PC-3 (cell line): Measurements from ENCODE around the gene NTN4. TPM values are rescaled to one million over a fixed set of nuclear protein-coding genes. Genes with fewer than 3 reads are reported as not detected.
A peak's percentile ranks its signal among the peaks of the same experiment; 100 is the strongest.
"Not testable (repeated sequence)": the region's sequence is repeated elsewhere in the genome, so short reads cannot be mapped to it uniquely, and the experiment has no call there.

Source experiments
- ATAC-seq: fragments of 200-7000 bp; cut with Tn5 transposase; 2 replicates; pipeline ENCODE4 v1.9.1; 2020; ENCODE audit warnings: mild to moderate bottlenecking, moderate library complexity
- BruUV-seq: library from RNA; stranded (reverse); fragments of 400-500 nt; replicated peaks from 2 replicates; lab custom pipeline; 2021; lab: Mats Ljungman, UMichigan
- CTCF ChIA-PET: fragments of 300-600 bp; sonication (Branson Sonifier 250); formaldehyde crosslinking; loops from one replicate; lab custom pipeline; 2022; ENCODE audit warnings: antibody characterized with exemption; lab: Charles Lee
- POLR2A ChIA-PET: fragments of 300-600 bp; sonication (Branson Sonifier 250); formaldehyde crosslinking; loops from one replicate; lab custom pipeline; 2022; ENCODE audit warnings: antibody characterized with exemption; ENCODE audit not compliant: unreplicated experiment; lab: Charles Lee
- DNase-seq: peaks from one replicate; pipeline ENCODE4 v3.0.0-alpha.2; 2015
- H2AFZ ChIP-seq: fragments of 300-600 bp; sonication (generic); 2 replicates; pipeline ENCODE4 v1.6.0; 2016; ENCODE audit warnings: antibody characterized with exemption, low read length
- H3F3A ChIP-seq: fragments of 300-600 bp; sonication (generic); one replicate; pipeline ENCODE4 v1.6.0; 2017; ENCODE audit warnings: antibody characterized with exemption, low read length, control low read depth, mild to moderate bottlenecking; ENCODE audit not compliant: unreplicated experiment
- H3K27ac ChIP-seq: fragments of 300-600 bp; sonication (generic); 2 replicates; pipeline ENCODE4 v1.5.1; 2016; ENCODE audit warnings: mild to moderate bottlenecking, low read length
- H3K27me3 ChIP-seq: fragments of 300-600 bp; sonication (generic); 2 replicates; pipeline ENCODE4 v1.6.1; 2016; ENCODE audit warnings: low read length, mixed read lengths
- H3K36me3 ChIP-seq: fragments of 300-600 bp; sonication (generic); 2 replicates; pipeline ENCODE4 v1.6.1; 2016; ENCODE audit warnings: low read depth, mixed run types, low read length, mixed read lengths
- H3K4me1 ChIP-seq: fragments of 300-600 bp; sonication (generic); 2 replicates; pipeline ENCODE4 v1.5.1; 2016; ENCODE audit warnings: low read length; ENCODE audit not compliant: insufficient read depth
- H3K4me2 ChIP-seq: fragments of 300-600 bp; sonication (generic); 2 replicates; pipeline ENCODE4 v1.6.0; 2016; ENCODE audit warnings: low read length
- H3K4me3 ChIP-seq: fragments of 300-600 bp; sonication (generic); 2 replicates; pipeline ENCODE4 v1.5.1; 2016; ENCODE audit warnings: mild to moderate bottlenecking, low read length, mixed read lengths
- H3K79me2 ChIP-seq: fragments of 300-600 bp; sonication (generic); 2 replicates; pipeline ENCODE4 v1.6.1; 2017; ENCODE audit warnings: low read length, mixed read lengths
- H3K9ac ChIP-seq: fragments of 300-600 bp; sonication (generic); 2 replicates; pipeline ENCODE4 v1.6.0; 2016; ENCODE audit warnings: mild to moderate bottlenecking, low read length
- H3K9me2 ChIP-seq: fragments of 300-600 bp; sonication (generic); replicated peaks from 2 replicates; pipeline ENCODE4 v1.6.1; 2016; ENCODE audit warnings: mixed run types, low read length, mixed read lengths
- H3K9me3 ChIP-seq: fragments of 300-600 bp; sonication (generic); 2 replicates; pipeline ENCODE4 v1.6.1; 2016; ENCODE audit warnings: low read length, mixed read lengths
- H4K20me1 ChIP-seq: fragments of 300-600 bp; sonication (generic); 2 replicates; pipeline ENCODE4 v1.6.1; 2016; ENCODE audit warnings: low read length, mixed read lengths
- EZH2 ChIP-seq: fragments of 300-600 bp; sonication (generic); IDR thresholded peaks from one replicate; pipeline ENCODE4 v1.6.1; 2017; ENCODE audit warnings: antibody characterized with exemption, mild to moderate bottlenecking, low read length; ENCODE audit not compliant: unreplicated experiment
- EZH2phosphoT487 ChIP-seq: fragments of 300-600 bp; sonication (generic); IDR thresholded peaks from 2 replicates; pipeline ENCODE4 v1.6.1; 2018; ENCODE audit warnings: mild to moderate bottlenecking, antibody characterized with exemption, low read length, borderline replicate concordance
- intact Hi-C: fragments of 100-400 bp; cut with micrococcal nuclease; formaldehyde crosslinking; loops from 2 replicates; pipeline ENCODE4 v1.9.0; 2023
- total RNA-seq: library from RNA; depleted of rRNA; stranded (reverse); fragments of >200 nt; gene quantifications from 2 replicates; pipeline ENCODE4 v1.2.3, GENCODE V29; 2014
- TF ChIP-seq, protein P1 (sequence below): fragments of 300-600 bp; sonication (generic); conservative IDR thresholded peaks from 2 replicates; pipeline ENCODE4 v1.5.1; 2017; ENCODE audit warnings: antibody characterized with exemption, low read depth, mild to moderate bottlenecking, low read length

NTN4 gene
- total RNA-seq, 1 experiment from 2014 or later: 39.6 TPM

DNA sequence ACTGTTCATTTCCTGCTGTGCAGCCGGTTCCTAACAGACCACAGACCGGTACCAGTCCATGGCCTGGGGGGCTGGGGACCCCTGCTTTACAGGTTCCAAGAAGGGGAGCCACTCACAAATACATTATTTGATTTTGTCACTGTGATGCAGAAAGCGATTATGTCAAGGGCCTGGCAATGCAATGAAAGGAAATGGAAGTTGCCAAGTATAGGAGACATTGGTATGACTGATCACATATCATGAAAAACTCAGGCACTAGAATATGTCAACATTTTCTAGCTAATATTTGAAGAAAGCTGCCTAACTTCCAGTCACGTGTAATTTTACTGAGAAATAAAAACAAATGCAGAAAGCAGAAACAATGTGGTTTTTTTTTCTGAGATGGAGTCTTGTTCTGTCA, 170.4 kb downstream of the NTN4 start:
- no TSS peak for BruUV-seq
- ChIA-PET POLR2A (no interaction called here), CTCF (interaction anchor here (0.6 kb wide), 1 partner anchor 33 kb away, joined by 3 read pairs; no protein-coding TSS in a partner anchor)
- H2AFZ ChIP-seq: no peak overlapping the region
- ATAC-seq: no peak
- no peak for TF ChIP-seq EZH2
- H3K4me2 ChIP-seq: no peak overlapping the region
- H3K27ac ChIP-seq: no peak overlapping the region
- no peak overlapping the region for H3K4me3 ChIP-seq
- H3K9me3 ChIP-seq: no peaks in the 10 kb centered on the region
- no peaks in the 10 kb centered on the region for H3K9me2 ChIP-seq
- H4K20me1 ChIP-seq: no peaks in the 10 kb centered on the region
- H3K4me1 ChIP-seq: peaks cover 12% of the 10 kb centered on the region
- H3F3A ChIP-seq: no peaks in the 10 kb centered on the region
- H3K36me3 ChIP-seq: no peaks in the 10 kb centered on the region
- intact Hi-C loops: no loop called here
- no peak overlapping the region for H3K9ac ChIP-seq
- H3K27me3 ChIP-seq: no peaks in the 10 kb centered on the region
- DNase-seq: no peak
- no peaks in the 10 kb centered on the region for H3K79me2 ChIP-seq

DNA sequence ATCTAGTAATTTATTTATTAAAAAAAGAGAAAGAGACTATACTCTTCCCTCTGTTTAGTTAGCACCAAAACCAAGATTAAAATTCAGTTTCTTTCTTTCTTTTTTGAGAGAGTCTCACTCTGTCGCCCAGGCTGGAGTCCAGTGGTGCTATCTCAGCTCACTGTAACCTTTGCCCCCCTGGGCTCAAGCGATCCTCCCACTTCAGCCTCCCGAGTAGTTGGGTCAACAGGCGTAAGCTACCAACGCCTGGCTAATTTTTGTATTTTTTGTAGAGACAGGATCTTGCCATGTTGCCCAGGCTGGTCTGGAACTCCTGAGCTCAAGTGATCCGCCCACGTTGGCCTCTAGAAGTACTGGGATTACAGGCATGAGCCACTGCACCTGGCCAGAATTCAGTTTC, 174.1 kb downstream of the NTN4 start:
- H3K27ac ChIP-seq, H3K27me3 ChIP-seq, H3K9me2 ChIP-seq, CTCF ChIA-PET, DNase-seq, intact Hi-C loops, BruUV-seq, H2AFZ ChIP-seq, H3K9ac ChIP-seq, POLR2A ChIA-PET, H3K4me2 ChIP-seq, H3K9me3 ChIP-seq, H3F3A ChIP-seq, H4K20me1 ChIP-seq, H3K79me2 ChIP-seq, ATAC-seq, H3K36me3 ChIP-seq, H3K4me3 ChIP-seq: not testable (repeated sequence)
- peaks cover 25% of the 10 kb centered on the region for H3K4me1 ChIP-seq

DNA sequence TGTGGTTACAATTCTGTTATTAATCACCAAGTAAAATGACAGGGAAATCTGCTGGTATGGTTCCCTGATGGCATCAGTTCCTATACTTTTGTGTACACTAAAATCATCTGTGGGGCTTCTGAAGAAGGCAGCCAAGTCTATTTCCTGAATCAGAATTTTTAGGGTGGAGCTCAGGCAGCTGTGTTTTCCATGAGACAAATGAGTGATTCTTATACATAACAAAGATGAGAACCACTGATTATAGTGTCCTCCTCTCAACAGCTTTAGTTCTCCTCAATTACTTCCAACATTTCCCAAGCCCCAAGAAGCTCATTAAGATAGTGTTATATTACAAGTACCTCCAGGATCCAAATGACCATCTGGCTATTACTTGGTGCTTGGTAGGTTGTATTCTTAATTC, 174.8 kb downstream of the NTN4 start:
- Histone ChIP-seq H3K27me3 (no peaks in the 10 kb centered on the region), H3K9me3 (no peaks in the 10 kb centered on the region), H3K4me2 (no peak overlapping the region), H3K79me2 (no peaks in the 10 kb centered on the region), H2AFZ (no peak overlapping the region), H3K4me3 (no peak overlapping the region), H3K9me2 (no peaks in the 10 kb centered on the region), H4K20me1 (no peaks in the 10 kb centered on the region), H3K27ac (peak overlapping the region; percentile 61), H3K9ac (0 out of 2 replicates have a peak overlapping the region, but pooled peaks have one; percentile 29), H3F3A (no peaks in the 10 kb centered on the region), H3K36me3 (no peaks in the 10 kb centered on the region), H3K4me1 (peaks cover 30% of the 10 kb centered on the region)
- POLR2A ChIA-PET: no interaction called here
- peak; percentile 71 for DNase-seq
- intact Hi-C loops: no loop called here
- TF ChIP-seq EZH2phosphoT487: no peak
- no peak for TF ChIP-seq EZH2
- TF ChIP-seq, protein P1, sequence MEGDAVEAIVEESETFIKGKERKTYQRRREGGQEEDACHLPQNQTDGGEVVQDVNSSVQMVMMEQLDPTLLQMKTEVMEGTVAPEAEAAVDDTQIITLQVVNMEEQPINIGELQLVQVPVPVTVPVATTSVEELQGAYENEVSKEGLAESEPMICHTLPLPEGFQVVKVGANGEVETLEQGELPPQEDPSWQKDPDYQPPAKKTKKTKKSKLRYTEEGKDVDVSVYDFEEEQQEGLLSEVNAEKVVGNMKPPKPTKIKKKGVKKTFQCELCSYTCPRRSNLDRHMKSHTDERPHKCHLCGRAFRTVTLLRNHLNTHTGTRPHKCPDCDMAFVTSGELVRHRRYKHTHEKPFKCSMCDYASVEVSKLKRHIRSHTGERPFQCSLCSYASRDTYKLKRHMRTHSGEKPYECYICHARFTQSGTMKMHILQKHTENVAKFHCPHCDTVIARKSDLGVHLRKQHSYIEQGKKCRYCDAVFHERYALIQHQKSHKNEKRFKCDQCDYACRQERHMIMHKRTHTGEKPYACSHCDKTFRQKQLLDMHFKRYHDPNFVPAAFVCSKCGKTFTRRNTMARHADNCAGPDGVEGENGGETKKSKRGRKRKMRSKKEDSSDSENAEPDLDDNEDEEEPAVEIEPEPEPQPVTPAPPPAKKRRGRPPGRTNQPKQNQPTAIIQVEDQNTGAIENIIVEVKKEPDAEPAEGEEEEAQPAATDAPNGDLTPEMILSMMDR: no peak
- BruUV-seq: no TSS peak
- ATAC-seq: peak; percentile 70
- CTCF ChIA-PET: interaction anchor here (0.7 kb wide), 1 partner anchor 596 kb away, joined by 5 read pairs; no protein-coding TSS in a partner anchor
